Measurements from ENCODE around the gene DGCR2. TPM values are rescaled to one million over a fixed set of nuclear protein-coding genes. Genes with fewer than 3 reads are reported as not detected.

The DGCR2 gene
- total and polyA plus RNA-seq, 2 of the 4 experiments (the other 2 are of a cell fraction): 17.2 to 35.4 TPM

DNA sequence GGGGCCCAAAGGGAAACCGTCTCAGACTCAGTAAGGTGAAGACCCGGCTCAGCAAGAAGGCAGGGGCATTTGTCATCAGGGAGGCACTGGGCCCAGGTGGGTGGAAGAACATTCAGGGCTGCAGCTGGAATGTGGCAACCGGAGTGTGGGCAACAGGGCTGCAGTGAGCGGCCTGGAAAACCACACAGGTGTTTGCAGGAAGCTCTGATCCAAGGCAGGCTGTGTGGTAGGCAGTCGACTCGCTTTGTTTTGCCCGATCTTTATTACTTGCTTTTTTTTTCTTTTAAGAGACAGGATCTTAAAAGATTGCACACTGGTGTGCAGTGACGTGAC, 82.8 kb downstream of the DGCR2 start:
- Histone ChIP-seq H4K5ac (ENCODE audit: low read depth, low read length) (no peak overlapping the region), H3K23ac (ENCODE audit: low read depth, low read length) (no peak overlapping the region), H3K9me3 (ENCODE audit: control insufficient read depth, insufficient read depth, low read length) (no peaks in the 10 kb centered on the region), H3K79me1 (ENCODE audit: low read depth in 1 of 2, low read length in 2 of 2) (peaks cover 0 to 2% of the 10 kb centered on the region in 2 experiments; a peak in 1 of 4 replicates), H4K91ac (ENCODE audit: insufficient read depth, low read depth, low read length) (no peak overlapping the region), H2AK9ac (replicated peaks; ENCODE audit: low read depth, low read length, poor library complexity) (no peak overlapping the region), H3K27ac (ENCODE audit: insufficient read depth, low read length) (no peak overlapping the region), H2AK5ac (ENCODE audit: low read depth, low read length) (no peak overlapping the region), H3K14ac (replicated peaks; ENCODE audit: low read depth, low read length) (no peak overlapping the region), H2BK20ac (ENCODE audit: low read depth, low read length) (no peak overlapping the region), H4K20me1 (ENCODE audit: insufficient read depth, low read length) (peaks cover 17% of the 10 kb centered on the region; the same call in 1 of the 2 replicates), H2BK120ac (ENCODE audit: low read depth, low read length) (no peak overlapping the region), H3K4ac (ENCODE audit: low read depth, low read length) (no peak overlapping the region), H3K4me2 (ENCODE audit: low read depth, low read length) (no peak overlapping the region), H2BK15ac (ENCODE audit: low read depth, low read length) (no peak overlapping the region), H3K4me1 (ENCODE audit: control insufficient read depth, insufficient read depth, low read length) (peaks cover 2% of the 10 kb centered on the region; the same call in 1 of the 2 replicates), H2BK5ac (ENCODE audit: low read depth, low read length, poor library complexity, severe bottlenecking) (no peak overlapping the region), H2AFZ (replicated peaks; ENCODE audit: low read length, poor library complexity) (no peak overlapping the region), H3K18ac (ENCODE audit: low read depth, low read length) (no peak overlapping the region), H4K8ac (ENCODE audit: low read depth in 2 of 2, low read length in 2 of 2) (no peak overlapping the region), H3K4me3 (ENCODE audit: insufficient read depth, low read depth, low read length) (no peak overlapping the region), H3K9ac (ENCODE audit: low read depth, low read length) (no peak overlapping the region), H3K27me3 (ENCODE audit: control insufficient read depth, insufficient read depth, low read length) (no peaks in the 10 kb centered on the region), H3K9me1 (ENCODE audit: insufficient read depth, low read length) (peaks cover 4% of the 10 kb centered on the region; the same call in 1 of the 2 replicates), H3K56ac (ENCODE audit: extremely low read depth, insufficient read depth, low read length) (no peak overlapping the region), H3K36me3 (ENCODE audit: control insufficient read depth, insufficient read depth, low read length) (peaks cover 51% of the 10 kb centered on the region)
- in situ Hi-C loops (cut with MboI; ENCODE audit: low sequenced_read_pairs) (no loop called here), intact Hi-C loops (cut with micrococcal nuclease) (no loop called here), dilution Hi-C loops (cut with HindIII; ENCODE audit: low sequenced_read_pairs, unreplicated experiment) (no loop called here)
- DNase-seq (no peak), ATAC-seq (ENCODE audit: low read depth) (no peak)
- ChIA-PET CTCF (no interaction called here), POLR2A (ENCODE audit: unreplicated experiment) (no interaction called here)
- 83% methylated on average over 6 of the region's 8 CpGs; no CpG with 5 or more reads in 1 of the 2 experiments for WGBS, 2 experiments (ENCODE audit: extremely low coverage in 2 of 2, insufficient read length in 1 of 2)
- TF ChIP-seq RFX5 (IDR thresholded peaks at IDR 0.05; ENCODE audit: low read depth, low read length): no peak
- TF ChIP-seq FOS (IDR thresholded peaks at IDR 0.05; ENCODE audit: low read depth, low read length): no peak
- no peak for TF ChIP-seq MXI1 (IDR thresholded peaks at IDR 0.05; ENCODE audit: borderline replicate concordance, low read depth, low read length)
- no peak for TF ChIP-seq RCOR1 (IDR thresholded peaks at IDR 0.05; ENCODE audit: insufficient replicate concordance, low read length)
- no peak for TF ChIP-seq CEBPB (IDR thresholded peaks at IDR 0.05; ENCODE audit: low read depth, low read length)
- no peak for TF ChIP-seq POLR2A (IDR thresholded peaks at IDR 0.05; ENCODE audit: low read depth, low read length)
- no TSS peak for BruUV-seq (replicated peaks)

Data from IMR-90 (cell line).